ENCODE data around the gene RDX.
"Not testable (repeated sequence)": the region's sequence is repeated elsewhere in the genome, so short reads cannot be mapped to it uniquely, and the experiment has no call there.

RDX gene

DNA sequence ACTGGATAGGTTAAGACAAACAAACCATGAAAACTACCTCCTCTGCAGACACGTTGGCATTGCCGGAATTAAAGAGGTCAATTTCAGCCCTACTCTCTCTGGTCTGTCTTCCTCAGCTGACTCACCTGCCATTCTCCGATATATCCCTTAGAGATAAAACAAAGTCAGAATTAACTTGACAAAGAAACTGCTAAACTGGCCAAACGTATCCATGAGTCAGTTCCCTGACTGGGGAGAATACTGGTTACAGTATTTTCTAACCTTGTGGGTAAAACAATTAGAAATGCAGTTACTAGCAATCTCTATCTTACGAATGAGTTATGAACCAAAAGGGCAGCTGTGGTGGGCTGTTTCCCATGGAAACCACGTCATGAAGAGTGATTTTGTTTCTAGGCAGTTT is 96.2 kb downstream of the RDX start:
- DNase-seq (ENCODE audit: low spot score), result no peak

DNA sequence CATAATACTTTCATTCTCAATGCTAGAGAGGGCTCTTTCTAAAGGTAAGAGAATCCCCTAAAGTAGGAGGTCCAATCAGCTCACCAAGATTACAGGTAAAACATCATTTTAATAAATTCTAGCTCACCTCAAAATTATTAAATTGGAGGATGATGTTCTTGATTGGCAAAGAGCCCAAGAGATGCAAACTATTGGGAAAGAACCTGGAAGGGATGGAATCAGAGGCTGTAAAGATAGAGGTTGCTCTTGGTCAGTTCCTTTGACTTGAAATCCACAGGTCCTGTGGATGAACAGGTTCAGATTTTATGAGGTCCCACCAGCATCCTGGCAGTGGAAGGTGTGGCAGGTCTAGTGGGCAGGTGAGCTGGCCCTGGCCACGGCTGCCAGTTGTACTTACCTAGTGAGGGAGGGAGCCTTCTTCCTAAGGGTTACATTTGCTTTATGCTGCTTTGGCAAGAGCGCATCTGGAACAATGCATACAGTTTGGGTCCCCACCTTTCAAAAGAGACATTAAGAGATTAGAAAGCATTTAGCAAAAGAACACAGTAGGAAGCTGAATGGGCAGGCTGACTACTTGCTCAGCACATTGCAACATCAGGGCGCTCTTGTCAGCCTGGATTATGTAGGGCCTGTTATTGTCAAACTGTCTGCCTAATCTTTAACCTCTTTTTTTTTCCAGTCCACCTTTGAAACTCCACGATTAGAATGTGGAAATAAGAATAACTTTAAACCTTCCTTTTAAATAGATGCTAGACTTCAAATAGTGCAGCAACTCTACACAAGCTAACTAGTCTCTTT is 97.0 kb downstream of the RDX start:
- no peak for DNase-seq (ENCODE audit: low spot score)

GRCh38 chr11:110198031-110198729 is 98.2 kb downstream of the RDX start:
- no peak for DNase-seq (ENCODE audit: low spot score)

GRCh38 chr11:110196884-110197420 is 99.5 kb downstream of the RDX start:
- DNase-seq (ENCODE audit: low spot score), result no peak

GRCh38 chr11:110196241-110196754 is 100.1 kb downstream of the RDX start:
- peak; percentile 55 for DNase-seq (ENCODE audit: low spot score)

DNA sequence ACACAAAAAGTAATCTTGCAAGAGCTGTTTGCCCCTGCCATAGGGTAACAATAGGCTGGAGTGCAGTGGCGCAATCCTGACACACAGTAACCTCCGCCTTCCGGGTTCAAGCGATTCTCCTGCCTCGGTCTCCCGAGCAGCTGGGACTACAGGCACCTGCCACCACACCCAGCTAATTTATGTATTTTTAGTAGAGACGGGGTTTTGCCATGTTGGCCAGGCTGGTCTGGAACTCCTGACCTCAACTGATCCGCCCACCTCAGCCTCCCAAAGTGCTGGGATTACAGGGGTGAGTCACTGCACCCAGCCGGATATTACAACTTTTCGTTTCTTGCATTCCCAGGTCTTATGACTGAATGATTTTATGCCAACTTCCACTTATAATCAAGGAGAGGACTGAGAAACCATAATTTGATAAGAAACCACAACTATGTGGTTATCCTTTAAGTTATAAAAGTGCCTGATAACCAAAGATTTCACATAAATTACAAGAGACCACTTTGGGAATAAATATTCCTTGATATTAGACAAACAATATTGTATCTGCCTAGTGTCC is 102.1 kb downstream of the RDX start:
- DNase-seq (ENCODE audit: low spot score), result peak; percentile 65

GRCh38 chr11:110192604-110193282 is 103.7 kb downstream of the RDX start:
- DNase-seq (ENCODE audit: low spot score), result not testable (repeated sequence)

- no peak for DNase-seq (ENCODE audit: low spot score)
These were observed 105.5 kb downstream of the RDX start for GRCh38 chr11:110190885-110191284.

GRCh38 chr11:110187731-110188130 is 108.7 kb downstream of the RDX start:
- DNase-seq (ENCODE audit: low spot score), result no peak

DNA sequence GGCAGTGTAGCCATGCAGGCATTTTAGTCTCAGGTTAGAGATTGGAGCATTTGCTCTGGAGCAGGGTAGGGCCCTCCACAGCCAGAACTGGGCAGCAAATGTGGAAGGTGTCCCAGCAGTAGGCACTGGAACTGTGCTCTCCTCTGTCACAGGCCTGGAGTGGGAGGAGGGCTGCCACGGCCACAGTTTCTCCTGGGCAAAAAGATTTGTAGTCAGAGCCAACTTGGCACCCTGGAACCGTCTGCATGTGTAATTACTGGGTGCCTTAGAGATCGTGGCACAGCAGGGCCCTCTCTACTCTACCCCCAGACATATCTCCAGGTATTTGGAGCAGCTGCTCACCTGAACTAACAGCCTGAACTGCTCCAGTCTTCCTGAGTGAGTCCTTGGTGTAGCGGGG is 109.5 kb downstream of the RDX start:
- DNase-seq (ENCODE audit: low spot score), result no peak

DNA sequence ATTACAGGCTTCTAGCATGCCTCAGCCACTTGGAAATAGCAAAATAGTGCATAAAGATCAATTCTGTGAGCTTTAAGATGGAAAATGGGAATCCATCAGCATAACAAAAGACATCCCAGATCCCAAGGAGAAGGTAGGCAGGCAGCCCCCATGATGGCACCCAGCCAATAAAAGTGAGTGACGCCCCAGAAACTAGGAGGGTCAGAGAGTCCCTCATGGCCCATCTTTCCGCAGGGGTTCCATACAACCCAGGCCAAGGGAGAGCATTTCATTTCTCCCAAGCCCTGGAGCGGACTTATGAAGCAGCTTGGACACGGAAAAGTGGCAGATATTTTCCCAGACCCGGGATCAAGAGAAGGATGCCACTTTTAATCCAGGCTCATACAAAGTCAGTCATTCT is 110.0 kb downstream of the RDX start:
- DNase-seq (ENCODE audit: low spot score), result no peak

DNA sequence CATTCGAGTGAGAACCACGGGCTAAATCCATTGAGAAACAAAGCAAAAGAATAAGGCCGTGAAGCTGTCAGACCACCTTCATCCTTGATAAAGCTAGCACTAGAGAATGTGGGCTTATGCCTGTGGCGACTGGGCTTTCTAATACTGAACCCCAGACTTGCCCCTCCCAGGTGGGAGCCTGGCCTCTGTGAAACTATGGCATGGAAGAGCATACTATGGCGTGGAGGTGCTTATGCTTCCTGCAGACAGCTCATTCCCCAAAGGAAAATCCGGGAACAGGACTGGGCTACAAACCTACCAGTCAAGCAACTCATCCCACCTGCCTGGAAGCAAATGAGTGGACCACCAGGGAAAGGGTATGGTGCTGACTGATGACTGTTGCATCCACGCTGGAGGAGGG is 110.8 kb downstream of the RDX start:
- DNase-seq (ENCODE audit: low spot score), result no peak

DNA sequence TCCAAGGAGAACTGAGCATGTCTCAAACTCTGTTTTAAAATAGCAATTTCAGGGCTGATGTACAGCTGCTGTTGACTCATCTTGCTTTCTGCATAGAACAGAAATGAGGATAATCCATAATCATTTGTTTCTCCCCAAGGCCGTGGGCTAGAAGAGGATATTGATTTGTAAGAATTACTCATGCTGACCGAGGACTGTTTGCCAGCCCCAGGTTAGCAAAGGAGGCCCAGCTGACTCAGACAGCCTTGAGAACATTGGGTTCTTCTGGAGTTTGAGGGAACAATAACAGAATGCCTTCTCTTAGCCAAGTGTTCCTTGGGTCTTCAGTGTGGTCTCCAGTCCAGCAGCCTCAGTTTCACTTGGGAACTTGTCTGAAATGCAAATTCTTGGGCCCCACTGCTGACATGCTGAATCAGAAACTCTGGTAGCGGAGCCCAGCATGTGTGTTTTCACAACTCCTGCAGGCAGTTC is 111.3 kb downstream of the RDX start:
- DNase-seq (ENCODE audit: low spot score), result no peak

DNA sequence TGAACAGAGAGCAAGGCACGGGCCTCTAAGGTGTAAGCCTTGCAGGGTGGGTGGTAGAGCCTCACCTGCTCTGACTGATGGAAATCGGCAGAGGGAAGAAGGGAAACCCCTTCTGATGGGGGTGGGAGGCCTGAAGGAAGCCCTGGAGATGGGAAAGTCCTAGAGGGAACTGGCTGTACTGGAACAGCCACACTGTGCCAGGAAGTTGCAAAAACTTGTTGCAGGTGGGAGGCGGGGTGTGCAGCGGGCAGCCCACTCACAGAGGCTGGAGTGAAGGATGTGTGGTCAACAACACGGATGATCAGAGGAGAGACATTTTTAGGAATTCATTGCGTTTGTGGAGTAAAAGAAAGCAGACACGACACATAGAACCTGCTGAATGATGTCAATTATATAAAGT is 112.0 kb downstream of the RDX start:
- no peak for DNase-seq (ENCODE audit: low spot score)

GRCh38 chr11:110182886-110183285 is 113.5 kb downstream of the RDX start:
- DNase-seq (ENCODE audit: low spot score), result peak; percentile 33

- no peak for DNase-seq (ENCODE audit: low spot score)
These were observed 117.3 kb downstream of the RDX start for GRCh38 chr11:110179064-110179463.

DNA sequence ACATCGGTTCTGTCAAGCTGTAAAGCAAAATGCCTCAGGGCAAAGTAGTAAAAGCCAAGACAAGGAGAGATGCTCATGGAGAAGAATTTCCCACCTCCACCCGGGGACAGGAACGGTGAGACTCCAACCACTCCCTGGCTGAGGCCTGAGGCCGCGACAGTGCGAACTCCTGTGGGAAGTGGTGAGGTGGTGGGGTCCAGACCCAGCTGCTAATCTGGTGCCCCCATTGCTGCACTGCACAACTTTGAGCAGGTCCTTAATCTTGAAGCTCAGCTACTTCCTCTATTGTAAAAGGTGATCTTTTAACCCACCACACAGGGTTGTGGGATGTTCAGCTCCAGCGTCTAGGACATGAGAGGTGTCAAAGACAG is 119.3 kb downstream of the RDX start:
- DNase-seq (ENCODE audit: low spot score), result no peak

GRCh38 chr11:110176366-110177085 is 119.9 kb downstream of the RDX start:
- no peak for DNase-seq (ENCODE audit: low spot score)

- DNase-seq (ENCODE audit: low spot score), result no peak
These were observed 121.6 kb downstream of the RDX start for GRCh38 chr11:110174645-110175310.

- DNase-seq (ENCODE audit: low spot score), result no peak
These were observed 122.4 kb downstream of the RDX start for GRCh38 chr11:110173811-110174644.
